WTC11 (cell line): ENCODE measurements around the gene SEMA5B.

Experiments used
- SMAD4 ChIP-seq: sonication (generic); formaldehyde crosslinking; IDR thresholded peaks from 2 replicates; pipeline ENCODE4 v1.8.0; 2022; ENCODE audit warnings: mild to moderate bottlenecking, missing genetic modification reagents
- ZBTB21 ChIP-seq: sonication (generic); formaldehyde crosslinking; IDR thresholded peaks from 2 replicates; pipeline ENCODE4 v1.8.1; 2023; ENCODE audit warnings: mild to moderate bottlenecking, missing genetic modification reagents, borderline replicate concordance
- ZNF232 ChIP-seq: sonication (generic); formaldehyde crosslinking; IDR thresholded peaks from 2 replicates; pipeline ENCODE4 v1.8.0; 2022; ENCODE audit warnings: mild to moderate bottlenecking, missing genetic modification reagents
- ZNF512 ChIP-seq: sonication (generic); formaldehyde crosslinking; IDR thresholded peaks from 2 replicates; pipeline ENCODE4 v1.8.1; 2022; ENCODE audit warnings: missing genetic modification reagents, borderline replicate concordance
- TF ChIP-seq, protein P1 (sequence below): fragments of 200-600 bp; IDR thresholded peaks from 2 replicates; pipeline ENCODE4 v1.8.0; 2022; ENCODE audit warnings: antibody characterized with exemption
- TF ChIP-seq, protein P2 (sequence below): sonication (generic); formaldehyde crosslinking; IDR thresholded peaks from 2 replicates; pipeline ENCODE4 v1.8.1; 2022; ENCODE audit warnings: low read depth, mild to moderate bottlenecking, moderate library complexity, missing genetic modification reagents, borderline replicate concordance

DNA sequence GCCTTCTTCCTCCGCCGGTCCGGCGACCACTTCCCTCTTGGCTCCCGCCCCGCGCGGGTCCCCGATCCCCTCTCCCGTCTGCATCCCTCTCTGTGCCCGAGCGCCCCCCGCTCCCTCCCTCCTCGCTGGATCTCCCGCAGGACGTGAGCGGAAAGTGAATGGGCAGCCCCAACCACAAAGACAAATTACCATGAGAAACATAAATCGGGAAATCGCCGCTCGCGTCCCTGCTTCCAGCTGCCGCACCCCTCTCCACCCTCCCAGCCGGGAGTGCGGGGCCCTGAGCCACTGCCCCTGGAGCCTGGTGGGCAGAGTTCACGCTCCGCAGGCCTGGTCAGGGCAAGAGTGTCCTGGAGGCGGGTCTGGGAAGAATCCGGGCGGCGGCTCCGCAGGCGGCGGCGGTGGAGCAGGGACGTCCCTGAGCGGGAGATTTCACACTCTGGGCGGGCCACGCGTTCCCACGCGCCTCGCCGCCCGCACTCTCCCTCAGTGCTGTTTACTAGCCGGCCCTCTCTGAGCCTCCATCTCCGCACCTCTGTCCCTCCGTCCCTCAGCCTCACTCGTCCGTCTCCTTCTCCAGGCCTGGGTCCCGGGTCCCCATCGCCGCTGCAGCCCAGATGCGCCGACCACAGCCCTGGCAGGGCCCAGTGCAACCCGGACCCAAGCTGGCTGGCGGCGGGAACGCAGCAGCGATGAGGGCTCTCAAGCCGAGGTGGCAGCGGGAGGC is 835 bp downstream of the SEMA5B start:
- TF ChIP-seq, protein P1, sequence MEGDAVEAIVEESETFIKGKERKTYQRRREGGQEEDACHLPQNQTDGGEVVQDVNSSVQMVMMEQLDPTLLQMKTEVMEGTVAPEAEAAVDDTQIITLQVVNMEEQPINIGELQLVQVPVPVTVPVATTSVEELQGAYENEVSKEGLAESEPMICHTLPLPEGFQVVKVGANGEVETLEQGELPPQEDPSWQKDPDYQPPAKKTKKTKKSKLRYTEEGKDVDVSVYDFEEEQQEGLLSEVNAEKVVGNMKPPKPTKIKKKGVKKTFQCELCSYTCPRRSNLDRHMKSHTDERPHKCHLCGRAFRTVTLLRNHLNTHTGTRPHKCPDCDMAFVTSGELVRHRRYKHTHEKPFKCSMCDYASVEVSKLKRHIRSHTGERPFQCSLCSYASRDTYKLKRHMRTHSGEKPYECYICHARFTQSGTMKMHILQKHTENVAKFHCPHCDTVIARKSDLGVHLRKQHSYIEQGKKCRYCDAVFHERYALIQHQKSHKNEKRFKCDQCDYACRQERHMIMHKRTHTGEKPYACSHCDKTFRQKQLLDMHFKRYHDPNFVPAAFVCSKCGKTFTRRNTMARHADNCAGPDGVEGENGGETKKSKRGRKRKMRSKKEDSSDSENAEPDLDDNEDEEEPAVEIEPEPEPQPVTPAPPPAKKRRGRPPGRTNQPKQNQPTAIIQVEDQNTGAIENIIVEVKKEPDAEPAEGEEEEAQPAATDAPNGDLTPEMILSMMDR: no peak
- TF ChIP-seq, protein P2, sequence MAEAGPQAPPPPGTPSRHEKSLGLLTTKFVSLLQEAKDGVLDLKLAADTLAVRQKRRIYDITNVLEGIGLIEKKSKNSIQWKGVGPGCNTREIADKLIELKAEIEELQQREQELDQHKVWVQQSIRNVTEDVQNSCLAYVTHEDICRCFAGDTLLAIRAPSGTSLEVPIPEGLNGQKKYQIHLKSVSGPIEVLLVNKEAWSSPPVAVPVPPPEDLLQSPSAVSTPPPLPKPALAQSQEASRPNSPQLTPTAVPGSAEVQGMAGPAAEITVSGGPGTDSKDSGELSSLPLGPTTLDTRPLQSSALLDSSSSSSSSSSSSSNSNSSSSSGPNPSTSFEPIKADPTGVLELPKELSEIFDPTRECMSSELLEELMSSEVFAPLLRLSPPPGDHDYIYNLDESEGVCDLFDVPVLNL (CRISPR knock-in tag): 0 out of 2 replicates have a peak, but pooled peaks have one; percentile 9
- no peak for TF ChIP-seq ZBTB21 (CRISPR knock-in tag)
- no peak for TF ChIP-seq ZNF232 (CRISPR knock-in tag)
- TF ChIP-seq ZNF512 (CRISPR knock-in tag): no peak
- no peak for TF ChIP-seq SMAD4 (CRISPR knock-in tag)
